GM19463 (cell line): ENCODE measurements around the gene PHLPP2.
A peak's percentile ranks its signal among the peaks of the same experiment; 100 is the strongest.
"Not testable (repeated sequence)": the region's sequence is repeated elsewhere in the genome, so short reads cannot be mapped to it uniquely, and the experiment has no call there.

Source experiments
- ATAC-seq: cut with Tn5 transposase; IDR thresholded peaks from one replicate; pipeline ENCODE4 v1.9.1; 2021; ENCODE audit warnings: mild to moderate bottlenecking, moderate library complexity; ENCODE audit not compliant: unreplicated experiment

The PHLPP2 gene

DNA sequence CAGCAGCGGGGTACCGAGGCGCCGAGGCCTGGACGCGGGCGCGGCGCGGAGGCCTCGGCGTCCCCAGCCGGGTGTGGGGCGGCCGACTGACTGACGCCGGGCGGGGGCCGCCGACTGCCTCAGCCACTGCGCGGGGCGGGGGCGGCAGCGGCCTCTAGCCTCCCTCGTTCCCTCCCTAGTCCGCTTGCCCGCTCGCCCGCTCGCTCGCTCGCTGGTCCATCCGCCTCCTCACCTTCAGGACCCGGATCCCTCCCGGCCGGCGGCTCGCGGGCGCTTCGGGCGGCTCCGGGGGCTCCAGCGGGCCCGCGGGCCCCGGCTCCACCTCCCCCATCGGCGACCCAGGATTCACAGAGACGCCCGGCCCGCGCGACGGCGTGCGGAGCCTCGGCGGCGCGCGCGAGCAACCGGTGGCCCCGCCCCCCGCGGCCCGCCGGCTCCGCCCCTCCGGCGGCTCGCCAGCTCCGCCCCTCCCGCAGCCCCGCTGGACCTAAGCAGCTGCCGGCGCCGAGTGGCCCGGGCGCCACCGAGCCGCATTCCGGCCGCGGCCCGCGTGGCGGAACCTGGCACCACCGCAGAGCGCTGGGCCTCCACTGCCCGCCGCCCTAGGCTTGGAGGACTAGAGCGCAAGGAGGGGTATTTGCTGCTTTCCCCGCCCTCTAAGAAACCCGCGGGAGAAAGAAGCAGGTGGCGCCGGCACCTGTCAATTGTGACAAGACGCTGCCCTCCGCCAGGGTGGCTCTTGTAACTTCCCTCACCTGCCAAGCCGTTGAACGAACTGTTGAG is 773 bp downstream of the PHLPP2 start:
- ATAC-seq: peak; percentile 74

DNA sequence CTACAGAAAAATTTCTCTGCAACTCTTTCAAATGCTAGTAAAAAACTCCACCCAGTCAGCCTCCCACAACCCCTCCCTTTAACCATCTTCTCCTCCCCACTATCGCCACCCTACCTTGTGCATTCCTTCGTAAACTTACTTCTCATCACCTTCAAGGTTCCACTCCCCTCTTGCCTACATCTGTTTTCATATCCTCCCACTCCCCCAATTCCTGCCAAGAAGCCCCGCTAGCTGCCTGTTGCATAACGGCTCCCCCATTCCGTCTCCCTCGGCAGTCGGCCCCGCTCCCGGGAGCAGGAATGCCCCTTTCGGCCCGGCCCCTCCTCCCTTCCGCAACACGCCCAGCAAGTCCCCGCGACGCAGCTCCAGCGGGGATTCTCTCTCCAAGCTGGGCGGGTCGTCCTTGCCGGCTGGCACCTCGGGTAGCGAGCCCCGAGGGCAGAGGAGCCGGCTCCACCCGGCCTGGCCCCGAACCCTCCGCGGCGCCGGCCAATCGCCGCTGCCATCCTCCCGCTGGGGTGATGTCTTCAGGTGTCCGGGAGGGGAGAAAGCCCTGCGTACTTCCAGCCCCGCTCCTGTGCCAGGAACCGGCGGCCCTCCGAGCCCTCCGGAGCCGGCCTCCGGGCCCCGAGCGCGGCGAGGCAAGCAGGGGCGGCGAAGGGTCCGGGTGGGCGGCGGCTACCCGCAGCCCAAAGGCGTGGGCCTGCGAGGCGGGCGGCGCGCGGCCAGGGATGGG is 1.5 kb downstream of the PHLPP2 start:
- ATAC-seq: peak; percentile 36

DNA sequence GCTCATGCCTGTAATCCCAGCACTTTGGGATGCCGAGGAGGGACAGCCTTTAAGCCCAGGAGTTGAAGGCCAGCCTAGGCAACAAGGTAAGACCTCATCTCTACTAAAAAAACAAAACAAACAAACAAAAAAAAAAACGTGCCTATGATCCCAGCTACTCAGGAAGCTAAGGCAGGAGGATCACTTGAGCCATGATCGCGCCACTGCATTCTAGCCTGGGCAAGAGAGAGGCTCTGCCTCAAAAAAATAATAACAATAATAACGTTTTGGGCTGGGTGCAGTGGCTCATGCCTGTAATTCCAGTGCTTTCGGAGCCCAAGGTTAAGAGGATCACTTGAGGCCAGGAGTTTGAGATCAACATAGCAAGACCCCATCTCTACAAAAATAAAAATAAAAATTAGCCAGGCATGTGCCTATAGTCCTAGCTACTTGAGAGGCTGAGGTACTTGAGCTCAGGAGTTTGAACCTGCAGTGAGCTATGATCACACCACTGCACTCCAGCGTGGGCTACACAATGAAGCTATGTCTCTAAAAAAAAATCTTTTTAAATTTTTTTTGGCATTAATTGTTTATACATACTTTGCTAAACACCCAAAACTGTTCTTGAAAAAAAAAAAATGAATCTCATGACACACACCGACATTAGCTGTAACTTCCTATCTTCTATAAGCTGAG is 3.3 kb downstream of the PHLPP2 start:
- ATAC-seq: no peak

DNA sequence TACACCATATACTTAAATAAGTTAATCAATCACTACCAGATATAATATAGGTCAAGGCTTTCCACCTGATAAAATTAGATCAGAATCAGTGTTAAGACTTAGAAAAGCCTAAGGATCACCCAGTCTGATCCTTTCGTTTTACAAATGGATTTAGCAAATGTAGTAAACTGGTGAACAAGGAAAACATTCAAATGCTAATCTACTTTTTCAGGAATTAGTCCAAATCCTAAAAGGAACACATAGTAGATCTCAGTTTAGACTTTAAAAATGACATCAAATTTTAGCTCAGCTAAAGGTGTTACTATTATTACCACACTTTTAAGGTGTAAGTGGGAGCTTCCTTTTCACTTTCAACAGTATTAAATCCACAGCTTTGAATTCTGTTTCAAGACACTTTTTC is 12.0 kb downstream of the PHLPP2 start:
- ATAC-seq: no peak

DNA sequence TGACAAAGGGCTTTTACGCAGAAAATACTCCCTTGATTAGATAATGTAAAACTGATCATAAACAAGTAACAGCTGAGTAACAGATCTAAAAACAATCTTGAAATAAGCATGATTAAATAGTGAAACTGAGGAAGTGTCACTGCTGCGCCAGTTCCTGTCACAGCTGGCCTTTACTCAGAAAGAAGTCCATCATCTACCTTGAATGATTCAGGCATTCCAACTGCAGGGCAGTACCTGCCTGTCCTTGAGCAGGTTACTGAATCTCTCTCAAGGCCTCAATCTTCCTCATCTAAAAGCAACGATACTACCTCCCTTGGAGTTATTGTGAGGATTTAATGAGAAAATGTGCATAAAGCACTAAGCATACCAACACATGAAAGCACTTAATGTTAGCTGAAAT is 12.7 kb downstream of the PHLPP2 start:
- no peak for ATAC-seq

DNA sequence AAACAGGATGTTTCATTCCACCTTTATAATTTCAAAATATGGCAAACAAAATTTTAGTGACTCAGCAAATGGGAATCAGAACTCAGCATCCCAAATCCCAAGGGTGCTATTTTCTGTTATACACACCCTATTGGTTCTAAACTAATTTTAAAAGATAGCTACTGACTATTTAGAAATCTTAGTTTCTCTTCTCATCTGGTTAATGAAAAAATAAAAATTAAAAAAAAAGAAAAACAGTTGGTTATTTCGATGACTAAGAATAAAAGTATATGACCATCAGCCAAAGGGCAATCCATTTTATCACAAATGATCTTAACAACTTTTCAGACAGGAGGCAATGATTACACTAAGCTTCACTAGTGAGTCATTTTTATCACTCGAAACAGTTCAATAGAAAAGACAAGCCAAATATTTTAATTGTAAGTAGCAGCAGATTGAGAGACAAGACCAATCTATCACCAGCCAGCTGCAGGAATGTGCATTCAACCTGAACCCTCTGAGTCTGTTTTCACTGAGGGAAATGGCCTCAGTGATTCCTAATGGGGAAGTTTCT is 15.2 kb downstream of the PHLPP2 start:
- ATAC-seq: no peak

DNA sequence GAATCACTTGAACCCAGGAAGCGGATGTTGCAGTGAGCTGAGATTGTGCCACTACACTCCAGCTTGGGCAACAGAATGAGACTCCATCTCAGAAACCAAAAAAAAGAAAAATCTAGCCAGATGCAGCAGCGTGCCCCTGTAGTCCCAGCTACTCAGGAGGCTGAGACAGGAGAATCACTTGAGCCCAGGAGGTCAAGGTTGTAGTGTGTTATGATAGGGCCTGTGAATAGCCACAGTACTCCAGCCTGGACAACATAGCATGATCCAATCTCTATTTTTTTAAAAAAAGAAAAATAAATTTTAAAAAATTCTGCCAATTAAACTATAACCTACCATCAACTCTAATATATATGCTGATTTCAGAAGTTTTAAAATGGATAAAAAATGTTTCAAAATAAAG is 15.8 kb downstream of the PHLPP2 start:
- ATAC-seq: no peak

DNA sequence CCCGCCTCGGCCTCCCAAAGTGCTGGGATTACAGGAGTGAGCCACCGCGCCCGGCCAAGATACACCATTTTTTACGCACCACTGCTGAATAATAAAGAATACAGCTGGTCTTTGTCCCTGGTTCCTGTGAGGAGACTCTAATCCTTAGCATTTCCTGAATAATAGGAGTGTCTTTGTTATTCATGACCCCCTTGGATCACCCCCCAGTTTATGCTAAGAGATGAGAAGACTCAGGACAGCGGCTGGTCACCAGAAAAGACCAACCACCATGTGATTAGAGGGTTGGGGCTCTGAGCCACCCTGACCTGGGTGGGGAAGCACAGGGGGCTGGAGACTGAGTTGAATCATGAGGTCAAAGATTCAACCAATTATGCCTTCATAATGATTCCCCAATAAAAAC is 17.3 kb downstream of the PHLPP2 start:
- ATAC-seq: no peak

DNA sequence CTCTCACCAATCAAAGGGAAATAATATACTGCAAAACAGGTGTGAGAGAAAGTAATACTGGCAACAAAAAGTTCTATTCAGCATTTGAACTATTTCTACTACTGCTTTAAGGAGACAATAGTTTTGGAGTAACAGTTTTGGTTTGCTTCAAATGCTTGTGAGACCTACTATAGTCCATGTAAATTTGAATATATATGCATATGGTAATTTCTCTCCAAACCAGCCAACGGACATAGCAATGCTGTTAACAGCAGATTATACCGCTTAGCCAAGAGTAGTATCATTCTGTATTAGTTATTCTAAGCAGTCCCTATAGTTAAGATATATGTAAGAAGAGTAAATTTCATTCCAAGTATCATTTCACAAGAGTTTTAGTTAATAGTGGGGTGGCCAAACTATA is 18.5 kb downstream of the PHLPP2 start:
- no peak for ATAC-seq

DNA sequence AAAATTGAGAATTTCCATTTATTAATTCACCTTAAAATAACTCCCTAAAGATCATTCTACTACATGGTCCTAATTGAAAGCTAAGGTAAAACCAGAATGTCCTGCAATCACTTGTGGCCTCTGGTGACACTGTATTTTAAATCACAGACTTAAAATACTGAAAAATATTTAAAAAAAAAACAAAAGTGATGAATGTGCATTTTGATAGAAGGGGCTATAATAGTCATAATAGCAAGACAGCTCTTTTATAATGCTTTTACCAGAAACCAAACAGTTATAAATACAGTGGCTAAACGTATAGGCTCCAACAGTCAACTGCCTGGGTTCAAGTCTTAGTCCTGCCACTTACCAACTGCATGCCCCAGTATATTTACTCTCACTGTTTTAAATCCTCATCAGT is 21.2 kb downstream of the PHLPP2 start:
- ATAC-seq: no peak

DNA sequence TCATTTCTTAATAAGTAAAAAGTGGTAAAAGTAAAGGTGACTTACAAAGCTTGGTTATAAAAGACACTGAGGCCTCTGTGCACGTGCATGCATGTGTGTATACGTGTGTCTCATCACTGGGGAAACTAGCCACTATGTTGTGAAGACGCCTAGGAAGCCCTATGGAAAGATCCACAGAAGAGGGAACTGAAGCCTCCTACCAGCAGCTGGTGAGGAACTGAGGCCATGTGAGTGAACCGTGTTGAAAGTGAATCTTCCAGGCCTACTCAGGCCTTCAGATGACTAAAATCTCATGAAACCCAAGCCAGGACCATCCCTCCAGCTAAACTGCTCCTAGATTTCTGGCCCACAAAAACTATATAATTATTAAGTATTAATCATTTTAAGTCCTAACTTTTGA is 23.7 kb downstream of the PHLPP2 start:
- ATAC-seq: no peak

DNA sequence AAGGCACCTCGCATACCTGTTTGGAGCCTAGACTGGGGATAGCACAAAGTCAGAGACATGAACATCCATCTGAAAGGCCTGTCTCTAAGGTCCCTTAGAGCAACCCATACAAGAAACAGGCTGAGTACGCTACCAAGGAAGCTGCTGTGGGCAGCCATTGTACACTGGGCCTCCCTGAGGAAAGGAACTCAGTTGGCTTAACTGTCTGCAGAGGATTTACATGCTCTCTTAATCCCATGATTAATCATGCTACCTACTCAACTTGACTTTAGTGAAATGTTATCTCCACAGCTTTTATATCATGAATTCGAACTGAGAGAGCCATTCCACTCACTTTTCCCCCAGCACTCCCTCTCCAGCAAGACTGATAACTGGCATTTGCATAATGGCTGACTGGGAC is 26.0 kb downstream of the PHLPP2 start:
- no peak for ATAC-seq

DNA sequence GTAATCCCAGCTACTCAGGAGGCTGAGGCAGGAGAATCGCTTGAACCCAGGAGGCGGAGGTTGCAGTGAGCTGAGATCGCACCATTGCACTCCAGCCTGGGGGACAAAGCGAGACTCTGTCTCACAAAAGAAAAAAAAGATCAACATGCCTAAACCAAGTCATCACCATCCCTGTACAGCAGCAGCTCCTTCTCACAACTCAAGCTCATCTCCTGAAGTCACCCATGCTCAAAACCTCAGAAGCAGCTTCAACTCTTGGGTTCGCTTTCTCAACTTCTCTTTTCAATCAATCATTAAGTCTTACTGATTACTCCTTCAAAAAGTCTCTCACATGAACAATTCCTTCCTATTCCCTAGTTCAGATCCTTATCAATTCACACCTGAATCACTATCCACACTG is 31.3 kb downstream of the PHLPP2 start:
- ATAC-seq: peak; percentile 54

DNA sequence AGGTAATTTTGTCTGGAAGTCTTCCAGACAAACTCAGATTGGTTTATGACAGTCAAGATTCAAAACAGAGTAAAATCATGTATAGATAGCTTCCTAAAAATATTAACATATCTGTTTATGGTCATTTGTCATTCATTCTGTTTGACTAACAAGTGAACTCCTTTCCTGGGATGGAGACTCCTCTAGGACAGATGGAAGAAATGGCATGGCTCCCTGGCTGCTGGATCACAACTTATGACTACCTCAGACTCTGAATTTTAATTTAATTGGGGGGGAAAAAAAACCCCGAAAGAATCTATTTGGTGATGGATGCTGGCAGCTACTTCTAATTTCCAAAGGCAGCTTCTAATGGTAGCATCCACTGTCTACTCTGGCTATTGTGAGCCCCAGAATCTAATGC is 34.6 kb downstream of the PHLPP2 start:
- ATAC-seq: no peak

DNA sequence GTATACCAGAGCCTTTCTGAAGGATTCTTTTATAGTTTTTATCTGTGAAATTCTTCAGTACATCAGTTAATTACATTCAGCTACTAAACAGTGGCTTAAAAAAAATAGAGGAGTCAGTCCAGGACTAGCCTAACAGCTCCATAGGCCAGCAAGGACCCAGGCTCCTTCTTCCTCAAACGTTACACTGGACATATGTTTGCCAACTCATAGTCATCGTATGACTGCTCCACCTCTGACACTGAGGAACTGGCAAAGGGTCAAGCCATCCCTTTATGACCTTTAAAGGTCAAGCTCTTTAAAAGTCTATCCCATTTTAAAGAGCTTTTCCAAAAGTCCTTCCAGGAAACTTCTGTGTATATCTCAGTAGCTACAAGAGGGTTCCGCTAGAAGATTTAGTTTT is 36.6 kb downstream of the PHLPP2 start:
- no peak for ATAC-seq

DNA sequence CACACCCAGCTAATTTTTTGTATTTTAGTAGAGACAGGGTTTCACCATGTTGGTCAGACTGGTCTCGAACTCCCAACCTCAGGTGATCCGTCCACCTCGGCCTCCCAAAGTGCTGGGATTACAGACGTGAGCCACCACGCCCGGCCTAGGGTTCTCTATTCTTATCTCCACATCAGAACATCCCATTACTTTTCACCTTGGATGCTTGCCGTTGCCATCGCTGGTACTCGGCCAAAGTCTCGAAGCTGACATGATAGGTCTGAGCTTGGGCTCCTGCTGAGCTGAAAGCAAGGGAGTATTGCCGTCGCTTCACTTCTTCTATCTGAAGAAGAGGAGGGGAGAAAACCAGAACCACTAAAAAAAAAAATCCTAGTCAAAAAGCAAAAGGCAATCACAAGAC is 40.2 kb downstream of the PHLPP2 start:
- not testable (repeated sequence) for ATAC-seq

DNA sequence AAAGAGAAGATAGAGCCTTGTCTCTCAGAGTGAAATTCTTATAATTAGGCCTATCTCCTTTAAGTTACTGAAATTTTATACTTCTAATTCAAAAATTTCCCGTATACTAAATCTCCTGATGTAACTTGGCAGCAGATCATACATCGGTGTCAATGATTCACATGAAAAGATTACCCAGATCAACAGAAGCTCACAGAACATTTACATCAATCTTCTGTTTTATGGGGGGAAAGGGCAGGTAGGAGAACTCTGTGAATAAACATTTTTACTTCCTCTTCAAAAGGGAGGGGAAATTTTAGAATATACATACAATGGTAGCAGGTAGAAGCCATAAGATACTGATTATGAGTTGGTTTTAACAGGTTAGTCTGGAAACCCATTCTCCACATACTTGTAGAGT is 43.1 kb downstream of the PHLPP2 start:
- no peak for ATAC-seq

DNA sequence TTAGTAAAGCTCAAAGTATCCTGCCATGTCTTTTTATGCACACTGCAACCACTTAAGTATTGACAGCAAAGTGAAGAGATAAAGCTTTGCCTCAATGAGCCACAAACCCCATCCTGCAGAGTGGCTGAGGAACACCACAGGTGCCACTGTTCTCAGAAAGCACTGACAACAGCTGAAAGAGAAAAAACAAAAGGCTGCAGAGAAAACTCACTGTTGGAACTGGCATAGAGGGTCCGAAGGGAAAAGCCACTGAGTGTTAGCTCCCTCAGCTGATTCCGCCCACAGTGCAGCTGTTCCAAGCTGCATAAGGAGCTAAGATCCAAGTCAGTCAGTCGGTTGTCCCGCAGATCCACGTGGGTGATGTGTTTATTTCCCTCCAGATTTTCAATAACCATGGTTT is 48.3 kb downstream of the PHLPP2 start:
- no peak for ATAC-seq

DNA sequence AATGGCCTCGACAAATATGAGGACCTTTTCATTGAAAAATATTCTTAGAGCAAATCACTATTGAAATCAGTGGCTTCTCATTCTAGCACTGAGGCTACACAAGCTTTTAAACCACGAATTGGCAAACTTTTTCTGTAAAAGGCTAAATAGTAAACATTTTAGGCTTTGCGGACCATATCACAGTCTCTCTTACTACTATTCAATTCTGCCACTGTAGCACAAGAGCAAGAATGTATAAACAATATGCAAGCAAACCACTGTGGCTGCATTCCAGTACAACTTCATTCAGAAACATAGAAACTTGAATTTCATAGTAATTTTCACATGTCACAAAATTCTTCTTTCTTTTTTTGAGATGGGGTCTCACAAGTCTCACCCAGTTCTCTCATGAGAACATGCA is 49.1 kb downstream of the PHLPP2 start:
- ATAC-seq: no peak

DNA sequence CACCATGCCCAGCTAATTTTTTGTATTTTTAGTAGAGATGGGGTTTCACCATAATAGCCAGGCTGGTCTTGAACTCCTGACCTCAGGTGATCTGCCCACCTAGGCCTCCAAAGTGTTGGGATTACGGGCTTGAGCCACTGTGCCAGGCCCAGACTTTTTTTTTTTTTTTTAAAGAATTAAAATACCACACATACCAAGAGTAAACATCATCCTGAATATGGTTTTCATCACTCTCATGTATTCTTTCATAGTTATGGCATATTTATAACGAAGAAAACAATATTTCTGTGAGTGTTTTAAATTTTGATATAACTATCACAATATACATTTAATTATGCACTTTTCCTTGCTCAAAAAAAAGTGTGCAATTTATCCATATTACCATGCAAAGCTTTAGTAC is 50.3 kb downstream of the PHLPP2 start:
- no peak for ATAC-seq

DNA sequence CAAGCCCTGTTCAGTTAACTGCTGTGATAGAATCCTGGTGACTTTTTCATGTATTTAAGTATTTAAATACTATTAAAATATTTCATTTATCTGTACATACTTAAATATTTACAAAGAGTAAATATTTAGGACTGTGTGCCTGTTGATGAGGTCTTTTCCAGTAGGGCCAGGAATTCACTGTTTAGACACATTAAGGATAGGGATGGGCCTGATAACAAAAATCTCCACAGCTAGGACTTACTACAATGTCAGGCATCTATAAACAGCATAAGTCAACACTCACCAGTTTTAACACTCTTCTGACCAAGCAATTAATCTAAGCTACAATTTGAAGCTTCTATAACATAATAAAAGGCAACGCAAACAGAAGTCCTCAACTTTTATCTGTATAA is 50.9 kb downstream of the PHLPP2 start:
- ATAC-seq: no peak
